Caco-2 (cell line): ENCODE results near the gene MMEL1. TPM values are rescaled to one million over a fixed set of nuclear protein-coding genes. Genes with fewer than 3 reads are reported as not detected.

Experiments used
- BruUV-seq: library from RNA; stranded (reverse); fragments of 400-500 nt; replicated peaks from 2 replicates; lab custom pipeline; 2021; lab: Mats Ljungman, UMichigan
- CTCF ChIA-PET: fragments of 300-600 bp; sonication (Branson Sonifier 250); formaldehyde crosslinking; loops from one replicate; lab custom pipeline; 2022; ENCODE audit warnings: antibody characterized with exemption; lab: Charles Lee
- POLR2A ChIA-PET: fragments of 300-600 bp; sonication (Branson Sonifier 250); formaldehyde crosslinking; loops from one replicate; lab custom pipeline; 2022; ENCODE audit warnings: antibody characterized with exemption; lab: Charles Lee
- DNase-seq, 2 experiments: peaks; one replicate each; pipeline versions ENCODE4 v3.0.0 to v3.0.0-alpha.2; 2020 to 2022
- H3K27me3 ChIP-seq: replicated peaks from 2 replicates; pipeline ENCODE4 v1.6.0; 2011; ENCODE audit warnings: low read length; ENCODE audit not compliant: control insufficient read depth, insufficient read depth
- H3K36me3 ChIP-seq: 2 replicates; pipeline ENCODE4 v1.5.1; 2011; ENCODE audit warnings: low read length; ENCODE audit not compliant: control insufficient read depth, insufficient read depth
- H3K4me1 ChIP-seq: fragments of 250-450 bp; sonication (Bioruptor Pico); 2 replicates; pipeline ENCODE4 v1.5.1; 2020; ENCODE audit warnings: mild to moderate bottlenecking
- H3K4me3 ChIP-seq: 2 replicates; pipeline ENCODE4 v1.5.1; 2011; ENCODE audit warnings: low read depth, mild to moderate bottlenecking, control low read depth, low read length
- H3K9me3 ChIP-seq: fragments of 250-450 bp; sonication (Bioruptor Pico); 2 replicates; pipeline ENCODE4 v1.5.1; 2020; ENCODE audit warnings: mild to moderate bottlenecking, moderate library complexity
- H3K27ac Mint-ChIP-seq: one replicate; pipeline ENCODE4 v1.8.0; 2022; ENCODE audit warnings: mixed read lengths; ENCODE audit not compliant: unreplicated experiment
- H3K27me3 Mint-ChIP-seq: one replicate; pipeline ENCODE4 v1.8.0; 2022; ENCODE audit warnings: mixed read lengths; ENCODE audit not compliant: insufficient read depth, unreplicated experiment
- H3K36me3 Mint-ChIP-seq: one replicate; pipeline ENCODE4 v1.8.0; 2022; ENCODE audit warnings: mild to moderate bottlenecking, mixed read lengths; ENCODE audit not compliant: insufficient read depth, unreplicated experiment
- H3K4me1 Mint-ChIP-seq: one replicate; pipeline ENCODE4 v1.8.0; 2022; ENCODE audit warnings: low read depth, mixed read lengths; ENCODE audit not compliant: unreplicated experiment
- H3K4me3 Mint-ChIP-seq: one replicate; pipeline ENCODE4 v1.8.0; 2022; ENCODE audit warnings: mild to moderate bottlenecking, moderate library complexity, mixed read lengths; ENCODE audit not compliant: unreplicated experiment
- H3K9me3 Mint-ChIP-seq: one replicate; pipeline ENCODE4 v1.8.0; 2022; ENCODE audit warnings: mixed read lengths; ENCODE audit not compliant: unreplicated experiment
- intact Hi-C: fragments of 100-400 bp; cut with micrococcal nuclease; formaldehyde crosslinking; loops from one replicate; pipeline ENCODE4 v1.10.0; 2022; ENCODE audit not compliant: unreplicated experiment
- total RNA-seq: library from RNA; stranded (reverse); gene quantifications from 2 replicates; pipeline ENCODE4 v1.2.3, GENCODE V29; 2022
- TF ChIP-seq, protein P1 (sequence below), 2 experiments: fragments of 200-600 bp in 1 of 2; IDR thresholded peaks; 1 replicate in 1 of 2; 2 replicates in 1 of 2; pipeline versions ENCODE4 v1.5.1 to v1.8.0; 2011 to 2022; ENCODE audit warnings: antibody characterized with exemption in 1 of 2, control low read depth in 1 of 2, inconsistent platforms in 1 of 2, low read depth in 1 of 2, low read length in 1 of 2, mild to moderate bottlenecking in 1 of 2, moderate library complexity in 1 of 2; ENCODE audit not compliant: insufficient read depth in 1 of 2, severe bottlenecking in 1 of 2, unreplicated experiment in 1 of 2

MMEL1 gene
- total RNA-seq, 1 experiment from 2014 or later: not detected

GRCh38 chr1:2558861-2559260, 74.0 kb downstream of the MMEL1 start:
- H3K4me3 Mint-ChIP-seq: no peak overlapping the region
- Histone ChIP-seq H3K27me3 (no peaks in the 10 kb centered on the region), H3K9me3 (no peaks in the 10 kb centered on the region), H3K36me3 (no peaks in the 10 kb centered on the region), H3K4me3 (no peak overlapping the region), H3K4me1 (no peaks in the 10 kb centered on the region)
- intact Hi-C loops: no loop called here
- ChIA-PET POLR2A (no interaction called here), CTCF (no interaction called here)
- no peak overlapping the region for H3K27ac Mint-ChIP-seq
- H3K9me3 Mint-ChIP-seq: no peaks in the 10 kb centered on the region
- TF ChIP-seq, protein P1, sequence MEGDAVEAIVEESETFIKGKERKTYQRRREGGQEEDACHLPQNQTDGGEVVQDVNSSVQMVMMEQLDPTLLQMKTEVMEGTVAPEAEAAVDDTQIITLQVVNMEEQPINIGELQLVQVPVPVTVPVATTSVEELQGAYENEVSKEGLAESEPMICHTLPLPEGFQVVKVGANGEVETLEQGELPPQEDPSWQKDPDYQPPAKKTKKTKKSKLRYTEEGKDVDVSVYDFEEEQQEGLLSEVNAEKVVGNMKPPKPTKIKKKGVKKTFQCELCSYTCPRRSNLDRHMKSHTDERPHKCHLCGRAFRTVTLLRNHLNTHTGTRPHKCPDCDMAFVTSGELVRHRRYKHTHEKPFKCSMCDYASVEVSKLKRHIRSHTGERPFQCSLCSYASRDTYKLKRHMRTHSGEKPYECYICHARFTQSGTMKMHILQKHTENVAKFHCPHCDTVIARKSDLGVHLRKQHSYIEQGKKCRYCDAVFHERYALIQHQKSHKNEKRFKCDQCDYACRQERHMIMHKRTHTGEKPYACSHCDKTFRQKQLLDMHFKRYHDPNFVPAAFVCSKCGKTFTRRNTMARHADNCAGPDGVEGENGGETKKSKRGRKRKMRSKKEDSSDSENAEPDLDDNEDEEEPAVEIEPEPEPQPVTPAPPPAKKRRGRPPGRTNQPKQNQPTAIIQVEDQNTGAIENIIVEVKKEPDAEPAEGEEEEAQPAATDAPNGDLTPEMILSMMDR (IDR thresholded peaks at IDR 0.05; ENCODE audit: insufficient read depth in 1 of 2, low read depth in 1 of 2, low read length in 1 of 2, severe bottlenecking in 1 of 2, unreplicated experiment in 1 of 2): no peak
- H3K27me3 Mint-ChIP-seq: peaks cover 2% of the 10 kb centered on the region
- H3K36me3 Mint-ChIP-seq: no peaks in the 10 kb centered on the region
- BruUV-seq: no TSS peak
- no peak for DNase-seq
- no peaks in the 10 kb centered on the region for H3K4me1 Mint-ChIP-seq

DNA sequence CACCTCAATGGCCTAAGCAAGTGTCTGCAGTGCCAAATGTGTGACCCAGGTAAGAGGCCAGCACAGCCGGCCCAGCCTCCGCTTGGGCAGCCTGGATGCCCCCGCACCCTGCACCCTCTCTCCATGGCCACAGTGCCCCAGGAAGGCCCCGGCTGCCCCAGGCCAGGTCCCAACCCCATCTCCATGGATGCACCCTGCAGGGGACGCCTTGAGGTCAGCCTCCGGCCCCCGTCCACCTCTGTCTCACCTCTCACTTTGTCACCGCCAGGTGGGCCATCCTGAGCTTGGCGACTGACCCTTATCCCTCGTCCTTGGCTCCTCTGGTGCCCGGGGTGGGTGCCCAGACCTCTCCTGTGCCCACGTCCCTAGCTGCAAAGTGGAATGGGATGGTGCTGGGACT, 74.4 kb downstream of the MMEL1 start:
- Histone ChIP-seq H3K9me3 (no peaks in the 10 kb centered on the region), H3K27me3 (no peaks in the 10 kb centered on the region), H3K36me3 (no peaks in the 10 kb centered on the region), H3K4me1 (no peaks in the 10 kb centered on the region), H3K4me3 (no peak overlapping the region)
- Mint-ChIP-seq H3K27me3 (peaks cover 2% of the 10 kb centered on the region), H3K9me3 (no peaks in the 10 kb centered on the region), H3K36me3 (no peaks in the 10 kb centered on the region), H3K27ac (no peak overlapping the region), H3K4me1 (no peaks in the 10 kb centered on the region), H3K4me3 (no peak overlapping the region)
- no peak for DNase-seq
- no TSS peak for BruUV-seq
- intact Hi-C loops: no loop called here
- ChIA-PET CTCF (no interaction called here), POLR2A (no interaction called here)
- TF ChIP-seq, protein P1 (IDR thresholded peaks at IDR 0.05; ENCODE audit: insufficient read depth in 1 of 2, low read depth in 1 of 2, low read length in 1 of 2, severe bottlenecking in 1 of 2, unreplicated experiment in 1 of 2): no peak

DNA sequence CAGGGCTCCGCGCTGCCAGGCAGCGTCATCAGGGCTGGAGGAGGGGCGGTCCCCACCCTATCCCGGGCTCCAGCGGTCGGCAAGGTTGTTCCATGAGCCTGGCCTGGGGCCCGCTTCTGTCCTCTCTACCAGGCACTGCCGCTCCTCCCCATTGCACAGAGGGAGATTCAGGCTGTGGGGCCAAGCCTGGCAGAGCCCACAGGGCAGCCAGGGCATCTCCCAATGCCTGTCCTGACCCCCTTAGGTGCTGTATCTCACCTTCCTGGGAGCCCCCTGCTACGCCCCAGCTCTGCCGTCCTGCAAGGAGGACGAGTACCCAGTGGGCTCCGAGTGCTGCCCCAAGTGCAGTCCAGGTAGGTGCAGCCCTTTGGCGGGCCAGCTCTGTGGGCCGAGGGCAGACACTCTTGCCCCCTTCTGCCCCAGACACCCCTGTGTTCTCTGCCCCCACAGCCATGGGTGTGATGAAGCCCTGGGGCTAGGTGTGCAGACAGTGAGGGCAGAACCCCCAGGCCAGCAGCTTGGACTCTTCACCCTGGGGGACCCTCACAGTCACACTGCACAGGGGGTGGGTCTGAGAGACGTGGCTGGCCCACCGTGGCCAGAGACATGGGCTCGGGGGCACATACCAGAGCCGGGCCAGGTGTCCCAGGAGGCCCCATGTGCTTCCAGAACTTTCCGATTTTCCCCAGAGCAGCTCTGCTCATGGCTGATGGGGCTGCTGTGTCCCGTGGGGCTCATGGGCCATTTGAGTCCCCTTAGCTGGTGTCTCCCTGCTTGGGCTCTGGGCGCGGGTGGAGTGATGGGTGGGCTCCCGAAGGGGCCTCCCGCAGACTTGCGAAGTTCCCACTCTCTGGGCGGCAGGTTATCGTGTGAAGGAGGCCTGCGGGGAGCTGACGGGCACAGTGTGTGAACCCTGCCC, 75.1 kb downstream of the MMEL1 start:
- no peak for DNase-seq

More for the DNA sequence above, 75.1 kb downstream of the MMEL1 start:
- intact Hi-C loops: no loop called here
- BruUV-seq: no TSS peak
- Histone ChIP-seq H3K9me3 (no peaks in the 10 kb centered on the region), H3K4me3 (no peak overlapping the region), H3K27me3 (no peaks in the 10 kb centered on the region), H3K4me1 (no peaks in the 10 kb centered on the region), H3K36me3 (no peaks in the 10 kb centered on the region)
- ChIA-PET CTCF (interaction anchor here (0.5 kb wide), 1 partner anchor 13 kb away, joined by 3 read pairs; no protein-coding TSS in a partner anchor), POLR2A (no interaction called here)
- Mint-ChIP-seq H3K4me1 (no peaks in the 10 kb centered on the region), H3K9me3 (no peaks in the 10 kb centered on the region), H3K4me3 (no peak overlapping the region), H3K27me3 (peaks cover 2% of the 10 kb centered on the region), H3K27ac (no peak overlapping the region), H3K36me3 (no peaks in the 10 kb centered on the region)
- TF ChIP-seq, protein P1 (IDR thresholded peaks at IDR 0.05; ENCODE audit: insufficient read depth in 1 of 2, low read depth in 1 of 2, low read length in 1 of 2, severe bottlenecking in 1 of 2, unreplicated experiment in 1 of 2): no peak
